ENCODE measurements around the gene C11orf97. TPM values are rescaled to one million over a fixed set of nuclear protein-coding genes. Genes with fewer than 3 reads are reported as not detected.
A peak's percentile ranks its signal among the peaks of the same experiment; 100 is the strongest.
"Not testable (repeated sequence)": the region's sequence is repeated elsewhere in the genome, so short reads cannot be mapped to it uniquely, and the experiment has no call there.

The C11orf97 gene
- total RNA-seq, 1 donor from 2014 or later: not detected

GRCh38 chr11:94504689-94505293 is 7.5 kb upstream of the C11orf97 start:
- peak; percentile 50 for FAIRE-seq
- TF ChIP-seq EZH2 (IDR thresholded peaks at IDR 0.05; ENCODE audit: insufficient read depth, low read length) (no peak), CTCF (IDR thresholded peaks at IDR 0.05; ENCODE audit: insufficient read depth, low read depth, low read length) (peak; percentile 76)
- Mint-ChIP-seq H3K27ac (ENCODE audit: unreplicated experiment) (no peak overlapping the region), H3K4me3 (ENCODE audit: unreplicated experiment) (no peak overlapping the region), H3K9me3 (ENCODE audit: unreplicated experiment) (no peaks in the 10 kb centered on the region), H3K4me1 (ENCODE audit: low read depth, unreplicated experiment) (no peaks in the 10 kb centered on the region), H3K36me3 (ENCODE audit: low read depth, unreplicated experiment) (no peaks in the 10 kb centered on the region), H3K27me3 (ENCODE audit: low read depth, unreplicated experiment) (no peaks in the 10 kb centered on the region)
- Histone ChIP-seq H3K4me2 (ENCODE audit: low read length) (no peak overlapping the region), H3K4me3 (ENCODE audit: insufficient read depth, low read depth, low read length) (no peak overlapping the region), H3K9ac (ENCODE audit: low read length) (no peak overlapping the region), H3K4me1 (ENCODE audit: insufficient read depth, low read length) (no peaks in the 10 kb centered on the region), H3K79me2 (ENCODE audit: insufficient read depth, low read length) (no peaks in the 10 kb centered on the region), H3K9me3 (ENCODE audit: insufficient read depth, low read depth, low read length) (no peaks in the 10 kb centered on the region), H2AFZ (ENCODE audit: low read depth, low read length) (no peak overlapping the region), H3K36me3 (ENCODE audit: insufficient read depth, low read length) (no peaks in the 10 kb centered on the region), H3K27ac (ENCODE audit: low read depth, low read length) (no peak overlapping the region), H4K20me1 (ENCODE audit: insufficient read depth, low read length) (no peaks in the 10 kb centered on the region), H3K27me3 (ENCODE audit: insufficient read depth, low read length) (no peaks in the 10 kb centered on the region)
- DNase-seq (ENCODE audit: low read depth): peak; percentile 24

- H2AFZ ChIP-seq (ENCODE audit: low read depth, low read length); H3K4me1 ChIP-seq (ENCODE audit: insufficient read depth, low read length); H3K27me3 Mint-ChIP-seq (ENCODE audit: low read depth, unreplicated experiment); H3K27ac ChIP-seq (ENCODE audit: low read depth, low read length); H3K4me3 Mint-ChIP-seq (ENCODE audit: unreplicated experiment); H3K4me3 ChIP-seq (ENCODE audit: insufficient read depth, low read depth, low read length); H3K27ac Mint-ChIP-seq (ENCODE audit: unreplicated experiment); H3K36me3 Mint-ChIP-seq (ENCODE audit: low read depth, unreplicated experiment); H4K20me1 ChIP-seq (ENCODE audit: insufficient read depth, low read length); FAIRE-seq; H3K4me2 ChIP-seq (ENCODE audit: low read length); H3K9me3 ChIP-seq (ENCODE audit: insufficient read depth, low read depth, low read length); DNase-seq (ENCODE audit: low read depth); H3K4me1 Mint-ChIP-seq (ENCODE audit: low read depth, unreplicated experiment); H3K9ac ChIP-seq (ENCODE audit: low read length); H3K9me3 Mint-ChIP-seq (ENCODE audit: unreplicated experiment); H3K79me2 ChIP-seq (ENCODE audit: insufficient read depth, low read length); H3K27me3 ChIP-seq (ENCODE audit: insufficient read depth, low read length); H3K36me3 ChIP-seq (ENCODE audit: insufficient read depth, low read length): not testable (repeated sequence)
Observed at GRCh38 chr11:94506513-94506912, 5.7 kb upstream of the C11orf97 start.

- H3K27ac Mint-ChIP-seq (ENCODE audit: unreplicated experiment): no peak overlapping the region
- Histone ChIP-seq H3K9ac (ENCODE audit: low read length) (no peak overlapping the region), H3K9me3 (ENCODE audit: insufficient read depth, low read depth, low read length) (no peaks in the 10 kb centered on the region), H3K4me2 (ENCODE audit: low read length) (no peak overlapping the region), H3K4me1 (ENCODE audit: insufficient read depth, low read length) (no peaks in the 10 kb centered on the region), H3K27me3 (ENCODE audit: insufficient read depth, low read length) (no peaks in the 10 kb centered on the region), H2AFZ (ENCODE audit: low read depth, low read length) (no peak overlapping the region), H3K4me3 (ENCODE audit: insufficient read depth, low read depth, low read length) (no peak overlapping the region), H3K36me3 (ENCODE audit: insufficient read depth, low read length) (no peaks in the 10 kb centered on the region), H4K20me1 (ENCODE audit: insufficient read depth, low read length) (no peaks in the 10 kb centered on the region), H3K79me2 (ENCODE audit: insufficient read depth, low read length) (no peaks in the 10 kb centered on the region), H3K27ac (ENCODE audit: low read depth, low read length) (no peak overlapping the region)
- TF ChIP-seq CTCF (IDR thresholded peaks at IDR 0.05; ENCODE audit: insufficient read depth, low read depth, low read length) (no peak), EZH2 (IDR thresholded peaks at IDR 0.05; ENCODE audit: insufficient read depth, low read length) (no peak)
- H3K4me1 Mint-ChIP-seq (ENCODE audit: low read depth, unreplicated experiment): no peaks in the 10 kb centered on the region
- FAIRE-seq (no peak), DNase-seq (ENCODE audit: low read depth) (no peak)
- peaks cover 3% of the 10 kb centered on the region for H3K9me3 Mint-ChIP-seq (ENCODE audit: unreplicated experiment)
- no peaks in the 10 kb centered on the region for H3K36me3 Mint-ChIP-seq (ENCODE audit: low read depth, unreplicated experiment)
- H3K27me3 Mint-ChIP-seq (ENCODE audit: low read depth, unreplicated experiment): peaks cover 4% of the 10 kb centered on the region
- no peak overlapping the region for H3K4me3 Mint-ChIP-seq (ENCODE audit: unreplicated experiment)
Observed at GRCh38 chr11:94507485-94507884, 4.8 kb upstream of the C11orf97 start.

All from astrocyte (in vitro differentiated cells and primary cell).